ENCODE data around the gene MYO5B. TPM values are rescaled to one million over a fixed set of nuclear protein-coding genes. Genes with fewer than 3 reads are reported as not detected.
A peak's percentile ranks its signal among the peaks of the same experiment; 100 is the strongest.

The MYO5B gene
- polyA plus RNA-seq, 1 of the 3 experiments (the other 2 are of a cell fraction): 1.3 TPM

GRCh38 chr18:49875783-49876182 is 319.2 kb downstream of the MYO5B start:
- H3K9me3 ChIP-seq: no peaks in the 10 kb centered on the region
- no peaks in the 10 kb centered on the region for H3F3A ChIP-seq (replicated peaks; ENCODE audit: insufficient read depth)
- peak; percentile 45 for DNase-seq
- no peaks in the 10 kb centered on the region for H3K79me2 ChIP-seq (ENCODE audit: insufficient read depth)
- H3K9ac ChIP-seq: no peak overlapping the region
- ChIA-PET CTCF (interaction anchor here (0.7 to 4.0 kb wide), 3 partner anchors 15 to 365 kb away, joined by 3 to 17 read pairs (median 3); no protein-coding TSS in a partner anchor), POLR2A (no interaction called here)
- TF ChIP-seq FOXJ3 (CRISPR knock-in tag; IDR thresholded peaks at IDR 0.05) (no peak), GATA2 (CRISPR knock-in tag; IDR thresholded peaks at IDR 0.05) (peak; percentile 68)
- no peaks in the 10 kb centered on the region for H4K20me1 ChIP-seq (ENCODE audit: insufficient read depth)
- H3K27me3 ChIP-seq (ENCODE audit: insufficient read depth): peaks cover 4% of the 10 kb centered on the region; the same call in 1 of the 2 replicates
- 23% methylated on average over 1 of the region's 1 CpG for WGBS (ENCODE audit: low lambda C conversion rate)
- no peaks in the 10 kb centered on the region for H3K9me2 ChIP-seq
- H2AFZ ChIP-seq (ENCODE audit: low read depth): no peak overlapping the region
- peaks cover 0 to 7% of the 10 kb centered on the region in 2 experiments; a peak in 1 of 4 replicates for H3K4me1 ChIP-seq (ENCODE audit: control insufficient read depth in 1 of 2, insufficient read depth in 2 of 2, low read depth in 1 of 2, low read length in 1 of 2)
- H3K36me3 ChIP-seq (replicated peaks in 1 of 2; ENCODE audit: control insufficient read depth in 1 of 2, insufficient read depth in 2 of 2, low read length in 1 of 2): no peaks in the 10 kb centered on the region
- H3K4me2 ChIP-seq: no peak overlapping the region
- H3K4me3 ChIP-seq (ENCODE audit: low read depth in 2 of 2, low read length in 1 of 2): no peak overlapping the region
- H3K27ac ChIP-seq (ENCODE audit: low read depth in 2 of 2, low read length in 1 of 2): peak overlapping the region in 1 of 2 experiments; percentile 43; a peak in 2 of 4 replicates

GRCh38 chr18:49875155-49875554 is 319.8 kb downstream of the MYO5B start:
- H3F3A ChIP-seq (replicated peaks; ENCODE audit: insufficient read depth): no peaks in the 10 kb centered on the region
- POLR2A ChIA-PET: no interaction called here
- no peak for TF ChIP-seq TEAD4 (IDR thresholded peaks at IDR 0.05; ENCODE audit: borderline replicate concordance, insufficient read depth)
- no peak for TF ChIP-seq RXRA (IDR thresholded peaks at IDR 0.05; ENCODE audit: borderline replicate concordance, low read depth)
- TF ChIP-seq FOXJ3 (CRISPR knock-in tag; IDR thresholded peaks at IDR 0.05): no peak
- TF ChIP-seq ZBTB33 (IDR thresholded peaks at IDR 0.05; ENCODE audit: borderline replicate concordance, low read depth): no peak
- TF ChIP-seq FOXM1 (IDR thresholded peaks at IDR 0.05; ENCODE audit: low read depth): no peak
- no peak for TF ChIP-seq NRF1 (IDR thresholded peaks at IDR 0.05; ENCODE audit: low read depth, low read length)
- no peak for TF ChIP-seq MEF2A (IDR thresholded peaks at IDR 0.05; ENCODE audit: borderline replicate concordance, low read depth)
- no peak for TF ChIP-seq PBX3 (IDR thresholded peaks at IDR 0.05)
- no peak overlapping the region for H3K4me3 ChIP-seq (ENCODE audit: low read depth in 2 of 2, low read length in 1 of 2)
- no peaks in the 10 kb centered on the region for H3K36me3 ChIP-seq (replicated peaks in 1 of 2; ENCODE audit: control insufficient read depth in 1 of 2, insufficient read depth in 2 of 2, low read length in 1 of 2)
- H2AFZ ChIP-seq (ENCODE audit: low read depth): no peak overlapping the region
- H3K27ac ChIP-seq (ENCODE audit: low read depth in 2 of 2, low read length in 1 of 2): peak overlapping the region in 1 of 2 experiments; percentile 43; a peak in 1 of 4 replicates
- DNase-seq: no peak
- H3K4me2 ChIP-seq: no peak overlapping the region
- no peak overlapping the region for H3K9ac ChIP-seq
- peaks cover 0 to 7% of the 10 kb centered on the region in 2 experiments; a peak in 1 of 4 replicates for H3K4me1 ChIP-seq (ENCODE audit: control insufficient read depth in 1 of 2, insufficient read depth in 2 of 2, low read depth in 1 of 2, low read length in 1 of 2)
- CTCF ChIA-PET: interaction anchor here (4.0 kb wide), 1 partner anchor 16 kb away, joined by 17 read pairs; no protein-coding TSS in a partner anchor
- H3K9me3 ChIP-seq: no peaks in the 10 kb centered on the region
- peaks cover 4% of the 10 kb centered on the region; the same call in 1 of the 2 replicates for H3K27me3 ChIP-seq (ENCODE audit: insufficient read depth)
- H3K79me2 ChIP-seq (ENCODE audit: insufficient read depth): no peaks in the 10 kb centered on the region
- no peaks in the 10 kb centered on the region for H3K9me2 ChIP-seq
- H4K20me1 ChIP-seq (ENCODE audit: insufficient read depth): no peaks in the 10 kb centered on the region
- WGBS (ENCODE audit: low lambda C conversion rate): 40% methylated on average over 3 of the region's 3 CpGs

Data from SK-N-SH (cell line).